Hematopoietic multipotent progenitor cell treated with erythropoietin and hydrocortisone succinate and interleukin-3 and kit ligand, for 15 days (in vitro differentiated cells): Measurements from ENCODE around the gene WASHC2A.
"Not testable (repeated sequence)": the region's sequence is repeated elsewhere in the genome, so short reads cannot be mapped to it uniquely, and the experiment has no call there.

Experiments used
- DNase-seq: peaks from one replicate; pipeline ENCODE4 v3.0.0-alpha.2; 2015; ENCODE audit warnings: low spot score

Gene WASHC2A

DNA sequence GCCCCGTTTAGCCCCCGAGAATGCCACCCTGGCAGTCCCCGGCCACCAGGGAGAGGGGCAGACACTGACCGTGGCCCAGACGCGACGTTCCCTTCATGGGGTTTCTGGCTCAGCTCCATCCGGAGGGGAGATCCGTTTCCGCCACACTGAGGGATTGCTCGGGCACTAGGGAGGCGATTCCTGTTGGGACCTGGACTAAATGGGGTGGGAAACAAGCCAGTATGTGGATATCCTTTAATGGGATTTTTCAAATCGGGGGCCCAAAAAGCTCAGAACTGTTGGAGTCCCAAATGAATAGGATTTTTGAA, 552 bp downstream of the WASHC2A start:
- DNase-seq = not testable (repeated sequence)

DNA sequence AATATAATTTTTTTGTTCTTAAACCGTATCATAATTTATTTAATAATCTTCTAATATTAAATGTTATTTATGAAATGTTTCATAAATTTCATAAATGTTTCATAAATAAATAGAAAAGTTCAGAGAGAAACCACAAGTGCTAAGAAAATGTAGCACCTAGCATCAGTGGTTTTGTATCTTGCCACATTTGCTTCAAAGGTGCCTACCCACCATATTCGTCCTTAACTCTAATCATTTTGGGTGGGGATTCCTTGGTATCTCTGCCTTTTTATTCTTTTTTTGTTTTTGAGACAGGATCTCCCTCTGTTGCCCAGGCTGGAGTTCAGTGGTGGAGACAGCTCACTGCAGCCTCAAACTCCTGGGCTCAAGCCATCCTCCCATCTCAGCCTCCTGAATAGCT, 7.4 kb downstream of the WASHC2A start:
- not testable (repeated sequence) for DNase-seq

DNA sequence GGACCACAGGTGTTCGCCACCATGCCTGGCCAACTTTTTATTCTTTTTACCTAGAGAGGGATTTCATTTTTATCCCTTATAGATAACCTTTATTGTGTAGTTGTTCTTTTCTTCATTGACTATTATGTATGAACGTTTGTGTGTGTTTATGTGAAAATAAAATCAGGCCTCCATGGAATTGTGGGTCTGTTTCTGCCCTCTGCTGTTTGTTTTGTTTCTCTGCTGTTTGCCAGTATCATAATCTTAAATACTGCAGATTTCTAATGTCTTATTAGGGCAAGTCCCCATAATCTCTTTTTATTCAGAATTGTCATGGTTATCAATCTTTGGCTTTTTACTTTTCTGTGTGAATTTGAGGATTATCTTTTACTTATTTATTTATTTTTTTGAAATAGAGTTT, 7.8 kb downstream of the WASHC2A start:
- peak; percentile 29 for DNase-seq

DNA sequence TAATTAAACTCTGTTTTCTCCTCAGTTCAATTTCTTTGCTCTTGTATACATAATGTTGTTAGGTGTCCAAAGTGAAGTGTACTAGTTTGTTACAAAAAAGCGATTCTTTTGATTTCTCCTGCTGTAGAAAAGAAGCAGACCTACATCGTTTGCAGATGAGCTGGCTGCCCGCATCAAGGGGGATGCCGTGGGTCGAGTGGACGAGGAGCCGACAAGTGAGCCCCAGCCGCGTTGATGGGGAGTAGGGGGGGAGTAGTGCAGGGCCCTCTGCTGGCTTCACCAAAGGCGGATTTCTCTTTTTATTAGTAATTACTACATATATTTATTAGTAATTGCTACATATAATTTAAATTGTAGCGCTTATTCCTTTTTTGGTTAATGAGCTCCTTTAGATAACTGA, 23.6 kb downstream of the WASHC2A start:
- DNase-seq = not testable (repeated sequence)

- DNase-seq = not testable (repeated sequence)
These were observed 25.2 kb downstream of the WASHC2A start for GRCh38 chr10:50092928-50093327.

DNA sequence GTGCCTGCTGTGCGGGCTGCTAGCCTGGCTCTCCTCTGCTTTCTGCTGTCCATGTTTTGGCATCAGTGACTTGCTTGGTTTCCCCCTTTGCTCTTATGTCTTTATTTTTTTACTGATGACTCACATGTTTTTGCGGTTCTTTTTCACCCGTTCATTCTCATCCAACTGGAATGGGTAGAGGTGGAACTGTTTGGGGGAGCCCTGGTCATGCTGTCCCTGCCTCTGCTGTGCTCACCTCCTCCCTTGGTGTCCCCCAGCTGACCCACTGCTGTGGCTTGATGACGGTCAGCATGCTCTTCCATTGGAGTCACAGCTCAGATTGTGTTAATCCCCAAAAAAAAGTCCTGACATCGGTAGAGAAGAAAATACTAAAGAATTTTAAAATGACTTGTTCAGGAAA, 26.9 kb downstream of the WASHC2A start:
- not testable (repeated sequence) for DNase-seq

- not testable (repeated sequence) for DNase-seq
These were observed 27.6 kb downstream of the WASHC2A start for GRCh38 chr10:50095402-50095801.

- not testable (repeated sequence) for DNase-seq
These were observed 29.0 kb downstream of the WASHC2A start for GRCh38 chr10:50096722-50097121.

GRCh38 chr10:50098645-50099044, 30.9 kb downstream of the WASHC2A start:
- DNase-seq = not testable (repeated sequence)

- not testable (repeated sequence) for DNase-seq
These were observed 33.4 kb downstream of the WASHC2A start for GRCh38 chr10:50101139-50101582.

DNA sequence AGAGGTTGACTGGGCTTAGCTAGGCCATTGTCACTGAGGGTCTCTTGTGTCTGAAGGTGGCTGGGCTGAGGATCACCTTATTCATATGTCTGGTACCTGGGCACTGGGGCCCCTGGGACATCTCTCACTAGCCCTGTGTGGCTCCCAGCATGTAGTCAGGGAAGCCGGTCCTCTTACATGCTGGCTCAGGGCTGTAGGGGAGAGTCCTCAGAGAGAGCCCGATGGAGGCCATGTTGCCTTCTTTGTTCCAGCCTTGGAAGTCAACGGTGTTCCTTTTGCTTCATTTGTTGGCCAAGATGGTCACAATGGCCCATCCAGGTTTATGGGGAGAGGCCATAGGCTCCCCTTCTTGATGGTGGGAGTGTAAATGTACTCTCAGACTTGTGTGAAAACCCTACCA, 34.0 kb downstream of the WASHC2A start:
- not testable (repeated sequence) for DNase-seq

GRCh38 chr10:50102267-50102666, 34.5 kb downstream of the WASHC2A start:
- not testable (repeated sequence) for DNase-seq

DNA sequence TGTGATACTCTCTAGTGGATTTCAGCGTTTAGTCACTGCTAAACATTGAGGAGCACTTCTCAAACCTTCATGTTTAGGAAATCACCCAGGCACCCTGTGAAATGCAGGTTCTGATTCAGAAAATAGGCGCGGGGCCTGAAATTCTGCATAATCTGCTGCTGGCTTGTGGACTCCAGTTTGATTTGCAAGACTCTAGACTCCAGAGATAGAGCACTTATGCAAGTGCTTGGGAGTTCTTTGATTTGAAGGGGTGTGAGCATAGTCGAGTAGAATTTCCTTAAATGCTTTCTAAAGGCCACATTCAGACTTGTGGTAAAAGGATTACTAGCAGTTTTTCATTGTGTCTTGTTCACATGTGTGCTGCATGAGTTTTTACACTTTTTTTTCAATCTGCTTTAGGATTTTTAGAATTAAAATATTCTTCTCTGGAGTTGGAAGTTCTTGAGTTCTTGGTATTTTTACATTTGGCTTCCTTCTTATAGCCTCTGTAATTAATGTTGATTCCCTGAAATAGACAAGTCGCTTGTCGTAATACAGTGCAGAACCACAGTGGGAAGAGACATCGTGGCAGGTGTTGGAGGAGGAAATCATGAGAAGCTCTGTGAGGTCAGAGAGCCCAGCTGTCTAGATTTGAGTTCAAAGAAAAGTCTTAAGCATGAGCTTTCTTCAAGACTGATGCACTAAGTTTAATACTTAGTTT, 41.4 kb downstream of the WASHC2A start:
- not testable (repeated sequence) for DNase-seq

DNA sequence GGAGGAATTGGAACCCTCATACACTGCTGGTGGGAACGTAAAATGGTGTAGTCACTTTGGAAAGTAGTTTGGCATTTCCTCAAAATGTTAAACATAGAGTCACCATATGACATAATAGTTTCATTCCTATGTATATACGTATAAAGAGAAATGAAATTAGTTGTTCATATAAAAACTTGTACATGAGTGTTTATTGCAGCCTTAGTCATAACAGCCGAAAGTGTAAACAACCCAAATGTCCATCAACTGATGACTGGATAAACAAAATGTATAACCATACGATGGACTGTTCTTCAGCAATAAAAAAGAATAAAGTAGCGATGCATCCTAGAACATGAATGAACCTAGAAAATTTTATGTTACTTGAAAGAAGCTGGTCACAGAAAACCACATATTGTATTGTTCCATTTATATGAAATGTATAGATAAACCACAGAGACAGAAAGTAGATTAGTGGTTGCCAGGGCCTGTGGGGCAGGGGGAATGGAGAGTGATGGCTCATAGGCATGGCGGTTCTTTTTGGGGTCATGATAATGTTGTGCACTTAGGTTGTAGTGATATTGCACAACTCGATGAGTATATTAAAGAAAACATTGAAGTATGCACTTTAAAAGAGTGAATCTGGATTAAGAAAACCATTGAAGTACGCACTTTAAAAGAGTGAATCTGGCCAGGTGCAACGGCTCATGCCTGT, 44.8 kb downstream of the WASHC2A start:
- not testable (repeated sequence) for DNase-seq

DNA sequence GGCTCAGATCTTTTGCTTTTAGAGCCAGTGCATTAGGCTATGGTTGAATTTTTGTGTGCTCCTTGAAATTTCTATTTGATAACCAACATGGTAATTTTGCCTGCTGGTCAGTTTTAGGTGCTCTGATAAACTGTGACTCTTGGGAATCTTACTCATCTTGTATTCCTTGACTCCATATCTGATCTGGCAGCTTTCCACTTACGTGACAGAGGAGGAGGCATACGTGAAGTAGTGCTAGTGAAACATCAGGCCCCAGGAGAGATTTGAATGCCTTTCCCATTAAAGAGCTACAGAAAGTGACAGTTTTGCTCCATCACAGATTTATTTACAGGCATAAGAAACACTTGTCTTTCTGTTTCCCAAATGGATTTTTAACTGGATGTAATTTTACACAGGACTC, 59.0 kb downstream of the WASHC2A start:
- DNase-seq = not testable (repeated sequence)

- not testable (repeated sequence) for DNase-seq
These were observed 60.1 kb downstream of the WASHC2A start for GRCh38 chr10:50127770-50128292.

DNA sequence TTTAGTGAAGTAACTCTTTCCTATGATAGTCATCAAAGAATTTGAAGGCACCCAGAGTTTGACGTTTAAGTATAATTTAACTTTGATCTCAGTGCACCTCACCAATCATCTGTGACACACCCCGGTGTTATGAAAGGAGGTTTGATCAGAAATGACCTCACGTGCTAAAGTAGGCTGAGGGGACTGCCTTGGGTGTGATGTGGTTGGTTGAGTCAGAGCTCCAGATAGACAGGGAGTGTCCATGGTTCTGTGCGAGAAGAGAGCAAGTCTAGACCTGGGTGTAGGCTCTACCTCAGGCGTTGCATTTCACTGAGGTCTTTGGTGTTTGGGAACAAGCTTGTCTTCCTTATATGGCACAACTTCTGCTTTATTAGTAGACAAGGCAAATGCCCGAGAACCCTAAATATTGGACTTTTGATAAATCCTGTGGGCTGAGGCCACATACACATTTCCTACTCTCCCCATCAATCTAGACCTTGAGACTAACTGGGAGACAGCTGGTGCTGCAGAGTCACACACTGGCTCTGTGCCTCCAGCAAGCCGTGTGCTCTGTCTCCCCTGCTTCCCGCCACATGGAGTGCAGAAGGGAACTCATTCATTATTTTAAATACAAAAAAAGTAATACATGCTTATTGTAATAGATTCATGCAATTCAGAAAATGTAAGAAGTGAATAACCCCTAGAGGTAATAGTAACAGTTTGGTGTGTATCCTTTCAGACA, 63.7 kb downstream of the WASHC2A start:
- DNase-seq = not testable (repeated sequence)

DNA sequence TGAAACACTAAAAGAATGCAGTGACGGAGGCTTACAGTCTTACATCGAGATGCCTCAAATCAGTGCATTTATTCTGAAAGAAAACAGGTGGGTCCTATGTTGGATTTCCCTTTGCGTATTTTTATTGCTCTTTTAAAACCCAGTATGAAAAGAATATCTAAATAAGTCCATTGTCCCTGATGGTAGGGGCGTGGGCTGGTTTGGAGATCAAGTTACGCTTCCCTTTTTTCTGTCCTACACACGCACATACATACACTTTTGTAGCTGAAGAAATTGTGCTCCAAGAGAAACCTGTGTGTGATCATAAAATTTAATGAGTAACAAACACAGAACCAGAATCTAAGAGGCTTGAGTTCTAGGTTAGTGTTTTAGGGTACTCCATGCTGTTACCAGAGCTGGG, 64.6 kb downstream of the WASHC2A start:
- DNase-seq = not testable (repeated sequence)

DNA sequence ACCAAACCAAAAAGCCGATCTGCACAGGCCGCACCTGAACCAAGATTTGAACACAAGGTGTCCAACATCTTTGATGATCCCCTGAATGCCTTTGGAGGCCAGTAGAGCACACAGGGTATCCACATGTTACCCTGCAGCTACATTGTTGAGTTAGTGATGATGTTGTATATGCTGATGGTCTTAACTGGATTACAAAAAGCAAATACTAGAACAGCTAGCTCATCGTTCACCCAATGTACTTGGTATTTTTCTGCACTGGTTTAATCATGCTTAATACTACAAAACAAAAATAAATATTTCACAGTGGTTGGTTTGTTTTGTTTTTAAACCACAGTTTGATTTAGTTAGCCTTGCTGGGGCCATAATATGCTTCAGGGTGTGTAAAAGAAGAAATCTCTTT, 65.1 kb downstream of the WASHC2A start:
- not testable (repeated sequence) for DNase-seq

GRCh38 chr10:50143512-50144174, 75.9 kb downstream of the WASHC2A start:
- DNase-seq = not testable (repeated sequence)

DNA sequence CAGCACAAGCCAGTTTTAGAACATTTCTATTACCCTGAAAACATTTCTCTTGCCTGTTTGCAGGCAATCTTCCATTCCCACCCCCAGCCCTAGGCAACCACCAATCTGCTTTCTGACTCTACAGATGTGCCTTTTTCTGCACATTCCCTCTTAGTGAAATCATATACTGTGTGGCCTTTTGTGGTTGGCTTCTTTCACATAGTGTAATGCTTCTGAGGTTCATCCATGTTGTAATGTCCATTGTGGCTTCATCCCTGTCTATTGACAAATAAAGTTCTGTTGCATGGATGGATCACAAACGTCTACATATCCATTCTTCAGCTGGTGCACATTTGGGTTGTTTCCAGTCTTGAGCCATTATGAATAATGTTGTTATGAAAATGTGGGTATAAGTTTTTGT, 77.8 kb downstream of the WASHC2A start:
- not testable (repeated sequence) for DNase-seq

DNA sequence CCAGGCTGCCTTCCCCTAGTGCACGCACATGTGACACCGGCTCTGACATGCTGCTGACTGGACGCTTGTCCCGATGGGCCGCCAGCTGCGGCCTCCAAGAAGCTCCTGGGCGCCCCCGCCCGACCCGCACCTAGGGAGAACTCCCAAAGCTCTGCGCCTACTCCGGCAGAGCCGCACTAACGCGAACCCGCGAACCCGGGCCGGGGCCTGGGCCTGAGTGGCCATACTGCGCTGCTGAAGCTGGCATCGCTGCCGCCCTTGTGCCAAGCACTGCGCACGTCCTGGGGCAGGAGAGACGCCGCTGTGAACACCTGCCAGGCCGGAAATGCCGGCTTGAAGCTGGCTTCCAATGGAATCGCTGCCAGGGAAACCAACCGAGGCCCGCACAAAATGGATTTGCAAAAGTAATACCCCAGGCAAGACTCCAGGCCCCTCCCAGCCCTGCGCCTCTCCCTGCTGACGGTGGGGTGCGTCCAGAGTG, 85.1 kb downstream of the WASHC2A start:
- DNase-seq = no peak
